ENCODE results near the gene FBRSL1.

Gene FBRSL1

GRCh38 chr12:132544498-132544897, 54.5 kb downstream of the FBRSL1 start:
- no peak for TF ChIP-seq CTCF (IDR thresholded peaks at IDR 0.05; ENCODE audit: borderline replicate concordance, insufficient read depth, low read depth, low read length)
- H3K4me3 ChIP-seq (ENCODE audit: low read depth, low read length) = no peak overlapping the region

- no peak for TF ChIP-seq CTCF (IDR thresholded peaks at IDR 0.05; ENCODE audit: borderline replicate concordance, insufficient read depth, low read depth, low read length)
- H3K4me3 ChIP-seq (ENCODE audit: low read depth, low read length) = no peak overlapping the region
Measured at GRCh38 chr12:132545164-132545953, 55.4 kb downstream of the FBRSL1 start.

- no peak overlapping the region for H3K4me3 ChIP-seq (ENCODE audit: low read depth, low read length)
- no peak for TF ChIP-seq CTCF (IDR thresholded peaks at IDR 0.05; ENCODE audit: borderline replicate concordance, insufficient read depth, low read depth, low read length)
Measured at GRCh38 chr12:132545955-132546354, 56.0 kb downstream of the FBRSL1 start.

- TF ChIP-seq CTCF (IDR thresholded peaks at IDR 0.05; ENCODE audit: borderline replicate concordance, insufficient read depth, low read depth, low read length) = no peak
- no peak overlapping the region for H3K4me3 ChIP-seq (ENCODE audit: low read depth, low read length)
Measured at GRCh38 chr12:132546647-132547046, 56.7 kb downstream of the FBRSL1 start.

GRCh38 chr12:132547205-132547740, 57.3 kb downstream of the FBRSL1 start:
- no peak overlapping the region for H3K4me3 ChIP-seq (ENCODE audit: low read depth, low read length)
- no peak for TF ChIP-seq CTCF (IDR thresholded peaks at IDR 0.05; ENCODE audit: borderline replicate concordance, insufficient read depth, low read depth, low read length)

GRCh38 chr12:132548430-132549058, 58.6 kb downstream of the FBRSL1 start:
- TF ChIP-seq CTCF (IDR thresholded peaks at IDR 0.05; ENCODE audit: borderline replicate concordance, insufficient read depth, low read depth, low read length) = no peak
- no peak overlapping the region for H3K4me3 ChIP-seq (ENCODE audit: low read depth, low read length)

All from GM12875 (cell line).